Caco-2 (cell line): Measurements from ENCODE around the gene IZUMO1R. TPM values are rescaled to one million over a fixed set of nuclear protein-coding genes. Genes with fewer than 3 reads are reported as not detected.

Experiments used
- BruUV-seq: library from RNA; stranded (reverse); fragments of 400-500 nt; replicated peaks from 2 replicates; lab custom pipeline; 2021; lab: Mats Ljungman, UMichigan
- CTCF ChIA-PET: fragments of 300-600 bp; sonication (Branson Sonifier 250); formaldehyde crosslinking; loops from one replicate; lab custom pipeline; 2022; ENCODE audit warnings: antibody characterized with exemption; lab: Charles Lee
- POLR2A ChIA-PET: fragments of 300-600 bp; sonication (Branson Sonifier 250); formaldehyde crosslinking; loops from one replicate; lab custom pipeline; 2022; ENCODE audit warnings: antibody characterized with exemption; lab: Charles Lee
- DNase-seq, 2 experiments: peaks; one replicate each; pipeline versions ENCODE4 v3.0.0 to v3.0.0-alpha.2; 2020 to 2022
- H3K27me3 ChIP-seq: replicated peaks from 2 replicates; pipeline ENCODE4 v1.6.0; 2011; ENCODE audit warnings: low read length; ENCODE audit not compliant: control insufficient read depth, insufficient read depth
- H3K36me3 ChIP-seq: 2 replicates; pipeline ENCODE4 v1.5.1; 2011; ENCODE audit warnings: low read length; ENCODE audit not compliant: control insufficient read depth, insufficient read depth
- H3K4me1 ChIP-seq: fragments of 250-450 bp; sonication (Bioruptor Pico); 2 replicates; pipeline ENCODE4 v1.5.1; 2020; ENCODE audit warnings: mild to moderate bottlenecking
- H3K4me3 ChIP-seq: 2 replicates; pipeline ENCODE4 v1.5.1; 2011; ENCODE audit warnings: low read depth, mild to moderate bottlenecking, control low read depth, low read length
- H3K9me3 ChIP-seq: fragments of 250-450 bp; sonication (Bioruptor Pico); 2 replicates; pipeline ENCODE4 v1.5.1; 2020; ENCODE audit warnings: mild to moderate bottlenecking, moderate library complexity
- H3K27ac Mint-ChIP-seq: one replicate; pipeline ENCODE4 v1.8.0; 2022; ENCODE audit warnings: mixed read lengths; ENCODE audit not compliant: unreplicated experiment
- H3K27me3 Mint-ChIP-seq: one replicate; pipeline ENCODE4 v1.8.0; 2022; ENCODE audit warnings: mixed read lengths; ENCODE audit not compliant: insufficient read depth, unreplicated experiment
- H3K36me3 Mint-ChIP-seq: one replicate; pipeline ENCODE4 v1.8.0; 2022; ENCODE audit warnings: mild to moderate bottlenecking, mixed read lengths; ENCODE audit not compliant: insufficient read depth, unreplicated experiment
- H3K4me1 Mint-ChIP-seq: one replicate; pipeline ENCODE4 v1.8.0; 2022; ENCODE audit warnings: low read depth, mixed read lengths; ENCODE audit not compliant: unreplicated experiment
- H3K4me3 Mint-ChIP-seq: one replicate; pipeline ENCODE4 v1.8.0; 2022; ENCODE audit warnings: mild to moderate bottlenecking, moderate library complexity, mixed read lengths; ENCODE audit not compliant: unreplicated experiment
- H3K9me3 Mint-ChIP-seq: one replicate; pipeline ENCODE4 v1.8.0; 2022; ENCODE audit warnings: mixed read lengths; ENCODE audit not compliant: unreplicated experiment
- CTCF ChIP-seq, 2 experiments: fragments of 200-600 bp in 1 of 2; IDR thresholded peaks; 1 replicate in 1 of 2; 2 replicates in 1 of 2; pipeline versions ENCODE4 v1.5.1 to v1.8.0; 2011 to 2022; ENCODE audit warnings: antibody characterized with exemption in 1 of 2, control low read depth in 1 of 2, inconsistent platforms in 1 of 2, low read depth in 1 of 2, low read length in 1 of 2, mild to moderate bottlenecking in 1 of 2, moderate library complexity in 1 of 2; ENCODE audit not compliant: insufficient read depth in 1 of 2, severe bottlenecking in 1 of 2, unreplicated experiment in 1 of 2
- intact Hi-C: fragments of 100-400 bp; cut with micrococcal nuclease; formaldehyde crosslinking; loops from one replicate; pipeline ENCODE4 v1.10.0; 2022; ENCODE audit not compliant: unreplicated experiment
- total RNA-seq: library from RNA; stranded (reverse); gene quantifications from 2 replicates; pipeline ENCODE4 v1.2.3, GENCODE V29; 2022

Gene IZUMO1R
- total RNA-seq, 1 experiment from 2014 or later, result not detected

DNA sequence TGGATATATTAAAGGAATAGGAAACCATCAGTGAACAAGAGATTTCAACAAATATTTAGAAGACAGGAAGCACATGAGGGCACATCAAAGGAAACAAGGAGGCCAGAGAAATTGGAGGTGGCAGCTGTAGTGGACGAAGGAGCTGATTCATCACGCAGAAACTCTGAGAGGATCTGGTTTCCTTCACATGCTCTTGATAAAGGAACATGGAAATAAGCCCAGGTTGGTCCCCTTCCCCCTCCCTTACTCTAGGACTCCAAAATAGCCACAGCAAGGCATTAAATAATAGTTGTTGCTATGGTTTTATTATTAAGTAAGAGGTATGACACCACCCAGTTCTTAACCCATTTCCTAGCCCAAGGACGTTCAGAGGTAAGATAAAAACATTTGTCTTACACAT is 11.3 kb downstream of the IZUMO1R start:
- ChIA-PET CTCF (no interaction called here), POLR2A (no interaction called here)
- intact Hi-C loops, result no loop called here
- DNase-seq, result no peak
- no peaks in the 10 kb centered on the region for H3K36me3 Mint-ChIP-seq
- TF ChIP-seq CTCF (IDR thresholded peaks at IDR 0.05; ENCODE audit: insufficient read depth in 1 of 2, low read depth in 1 of 2, low read length in 1 of 2, severe bottlenecking in 1 of 2, unreplicated experiment in 1 of 2), result no peak
- H3K27me3 Mint-ChIP-seq, result no peaks in the 10 kb centered on the region
- H3K9me3 ChIP-seq, result no peaks in the 10 kb centered on the region
- BruUV-seq, result no TSS peak
- no peaks in the 10 kb centered on the region for H3K27me3 ChIP-seq
- H3K9me3 Mint-ChIP-seq, result no peaks in the 10 kb centered on the region
- no peak overlapping the region for H3K4me3 ChIP-seq
- H3K4me1 Mint-ChIP-seq, result peaks cover 19% of the 10 kb centered on the region
- H3K4me1 ChIP-seq, result peaks cover 23% of the 10 kb centered on the region
- peak overlapping the region; percentile 42 for H3K27ac Mint-ChIP-seq
- no peak overlapping the region for H3K4me3 Mint-ChIP-seq
- H3K36me3 ChIP-seq, result no peaks in the 10 kb centered on the region

DNA sequence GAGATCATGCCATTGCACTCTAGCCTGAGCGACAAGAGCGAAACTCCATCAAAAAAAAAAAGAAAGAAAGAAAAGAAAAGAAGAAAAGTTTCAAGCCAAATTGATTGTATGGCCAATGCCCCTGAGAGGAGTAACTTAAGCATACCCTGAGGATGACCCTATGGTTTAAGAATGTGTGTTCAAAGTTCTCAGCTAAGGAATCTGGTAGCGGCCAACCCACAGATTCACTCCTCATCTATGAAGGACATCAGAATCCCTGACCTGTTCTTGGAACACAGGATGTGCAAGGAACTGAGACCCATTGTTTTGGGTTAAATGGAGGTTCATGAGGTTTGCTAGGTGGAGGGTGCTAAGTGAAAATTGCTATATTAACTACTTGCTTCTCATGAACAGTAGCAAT is 18.1 kb downstream of the IZUMO1R start:
- Histone ChIP-seq H3K27me3 (no peaks in the 10 kb centered on the region), H3K36me3 (no peaks in the 10 kb centered on the region), H3K4me1 (peaks cover 5% of the 10 kb centered on the region), H3K4me3 (no peak overlapping the region), H3K9me3 (no peaks in the 10 kb centered on the region; the same call in 1 of the 2 replicates)
- Mint-ChIP-seq H3K27me3 (no peaks in the 10 kb centered on the region), H3K27ac (no peak overlapping the region), H3K4me3 (no peak overlapping the region), H3K4me1 (peaks cover 9% of the 10 kb centered on the region), H3K9me3 (peaks cover 10% of the 10 kb centered on the region), H3K36me3 (no peaks in the 10 kb centered on the region)
- BruUV-seq, result no TSS peak
- CTCF ChIA-PET, result no interaction called here
- no peak for TF ChIP-seq CTCF (IDR thresholded peaks at IDR 0.05; ENCODE audit: insufficient read depth in 1 of 2, low read depth in 1 of 2, low read length in 1 of 2, severe bottlenecking in 1 of 2, unreplicated experiment in 1 of 2)
- no peak for DNase-seq
- intact Hi-C loops, result loop anchor here (10.0 kb wide), 1 partner anchor 182 kb away; no protein-coding TSS in a partner anchor
- POLR2A ChIA-PET, result no interaction called here

- peaks cover 9% of the 10 kb centered on the region for H3K4me1 Mint-ChIP-seq
- BruUV-seq, result no TSS peak
- Histone ChIP-seq H3K27me3 (no peaks in the 10 kb centered on the region), H3K36me3 (no peaks in the 10 kb centered on the region), H3K4me3 (no peak overlapping the region), H3K9me3 (no peaks in the 10 kb centered on the region; the same call in 1 of the 2 replicates), H3K4me1 (peaks cover 5% of the 10 kb centered on the region)
- ChIA-PET POLR2A (no interaction called here), CTCF (no interaction called here)
- H3K36me3 Mint-ChIP-seq, result no peaks in the 10 kb centered on the region
- H3K27ac Mint-ChIP-seq, result no peak overlapping the region
- peak; percentile 66 to 71 for TF ChIP-seq CTCF (IDR thresholded peaks at IDR 0.05; ENCODE audit: insufficient read depth in 1 of 2, low read depth in 1 of 2, low read length in 1 of 2, severe bottlenecking in 1 of 2, unreplicated experiment in 1 of 2)
- peaks cover 10% of the 10 kb centered on the region for H3K9me3 Mint-ChIP-seq
- intact Hi-C loops, result loop anchor here (2.0 to 10.0 kb wide), 2 partner anchors 91 to 179 kb away; no protein-coding TSS in a partner anchor
- H3K4me3 Mint-ChIP-seq, result no peak overlapping the region
- DNase-seq, result peak in 1 of 2 experiments; percentile 61
- H3K27me3 Mint-ChIP-seq, result no peaks in the 10 kb centered on the region
Measured at GRCh38 chr11:94325681-94326080, 21.3 kb downstream of the IZUMO1R start.
